ENCODE results near the gene PODNL1. TPM values are rescaled to one million over a fixed set of nuclear protein-coding genes. Genes with fewer than 3 reads are reported as not detected.
"Not testable (repeated sequence)": the region's sequence is repeated elsewhere in the genome, so short reads cannot be mapped to it uniquely, and the experiment has no call there.

The PODNL1 gene
- total RNA-seq, 1 donor from 2014 or later = not detected

DNA sequence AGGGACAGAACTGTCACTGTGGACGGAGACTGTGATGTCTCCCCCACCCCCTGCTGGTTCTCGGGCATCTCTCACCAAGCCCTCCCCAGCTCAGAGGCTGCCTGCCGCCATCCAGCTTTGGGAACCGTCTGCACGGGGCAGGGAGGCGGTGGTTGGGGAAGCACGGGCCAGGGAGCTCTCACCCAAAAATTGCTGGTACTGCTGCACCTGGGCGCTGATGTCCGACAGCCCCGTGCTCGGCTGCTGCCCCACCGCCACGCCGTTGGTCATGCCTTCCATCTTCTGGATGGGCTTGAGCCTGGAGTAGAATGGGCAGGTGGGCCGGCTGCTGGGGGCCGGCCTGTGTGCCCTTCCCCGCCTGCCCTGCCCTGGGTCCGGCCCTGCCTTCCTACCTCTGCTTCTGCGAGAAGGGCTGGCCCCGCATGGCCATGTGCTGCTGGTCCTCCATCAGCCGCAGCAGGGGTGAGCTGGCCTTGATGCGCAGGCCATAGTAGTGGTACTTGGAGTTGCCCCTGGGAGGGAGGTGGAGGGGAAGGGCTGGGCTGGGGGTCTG, 30.2 kb upstream of the PODNL1 start:
- Mint-ChIP-seq H3K4me3 (no peak overlapping the region), H3K27ac (no peak overlapping the region), H3K36me3 (ENCODE audit: low read depth) (peaks cover 7% of the 10 kb centered on the region), H3K4me1 (ENCODE audit: low read depth) (no peaks in the 10 kb centered on the region), H3K9me3 (no peaks in the 10 kb centered on the region), H3K27me3 (ENCODE audit: insufficient read depth) (no peaks in the 10 kb centered on the region)
- intact Hi-C loops (cut with micrococcal nuclease) = loop anchor here (5.0 kb wide), 1 partner anchor 79 kb away; no protein-coding TSS in a partner anchor
- no peak for DNase-seq (ENCODE audit: low spot score)

DNA sequence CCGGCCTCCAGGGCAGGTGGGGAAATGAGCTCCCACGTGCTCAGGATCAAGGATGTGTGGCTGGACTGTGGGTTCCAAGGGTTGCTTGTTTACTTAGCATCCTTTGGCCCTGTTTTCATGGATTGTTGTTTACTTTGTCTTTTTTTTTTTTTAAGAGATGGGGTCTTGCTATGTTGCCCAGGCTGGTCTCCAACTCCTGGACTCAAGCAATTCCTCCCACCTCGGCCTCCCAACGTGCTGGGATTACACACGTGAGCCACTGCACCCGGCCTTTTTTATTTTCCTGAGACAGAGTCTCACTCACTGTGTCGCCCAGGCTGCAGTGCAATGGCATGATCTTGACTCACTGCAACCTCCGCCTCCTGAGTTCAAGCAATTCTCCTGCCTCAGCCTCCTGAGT, 29.0 kb upstream of the PODNL1 start:
- not testable (repeated sequence) for H3K4me3 Mint-ChIP-seq; DNase-seq (ENCODE audit: low spot score); H3K9me3 Mint-ChIP-seq; H3K36me3 Mint-ChIP-seq (ENCODE audit: low read depth); H3K27ac Mint-ChIP-seq; H3K27me3 Mint-ChIP-seq (ENCODE audit: insufficient read depth); H3K4me1 Mint-ChIP-seq (ENCODE audit: low read depth)
- intact Hi-C loops (cut with micrococcal nuclease) = loop anchor here (5.0 kb wide), 1 partner anchor 80 kb away; no protein-coding TSS in a partner anchor

DNA sequence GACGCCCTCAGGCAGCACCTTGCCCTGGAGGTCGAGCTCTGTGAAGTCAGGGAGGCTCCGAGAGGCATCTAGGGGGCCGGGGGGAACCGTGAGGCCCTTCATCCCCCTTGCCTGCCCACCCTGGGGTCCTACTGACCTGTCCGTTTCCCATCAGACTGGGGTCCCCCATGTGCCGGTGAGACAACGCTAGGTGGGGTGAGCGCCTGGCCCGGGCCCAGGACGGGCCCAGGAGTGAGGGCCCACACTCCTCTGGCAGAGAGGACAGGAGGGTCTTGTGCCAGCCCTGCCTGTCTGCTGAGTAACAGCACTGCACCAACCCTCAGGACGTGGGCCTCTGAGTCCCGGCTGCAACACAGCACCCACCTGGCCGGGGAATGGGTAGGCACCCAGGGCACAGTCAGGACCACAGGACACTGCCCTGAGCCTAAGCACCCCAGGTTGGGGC, 28.5 kb upstream of the PODNL1 start:
- DNase-seq (ENCODE audit: low spot score) = no peak
- Mint-ChIP-seq H3K27me3 (ENCODE audit: insufficient read depth) (no peaks in the 10 kb centered on the region), H3K4me3 (no peak overlapping the region), H3K4me1 (ENCODE audit: low read depth) (no peaks in the 10 kb centered on the region), H3K36me3 (ENCODE audit: low read depth) (peaks cover 8% of the 10 kb centered on the region), H3K9me3 (no peaks in the 10 kb centered on the region), H3K27ac (no peak overlapping the region)
- intact Hi-C loops (cut with micrococcal nuclease) = loop anchor here (5.0 kb wide), 1 partner anchor 81 kb away; no protein-coding TSS in a partner anchor

GRCh38 chr19:13965926-13966683, 27.9 kb upstream of the PODNL1 start:
- Mint-ChIP-seq H3K27ac (no peak overlapping the region), H3K9me3 (no peaks in the 10 kb centered on the region), H3K4me1 (ENCODE audit: low read depth) (no peaks in the 10 kb centered on the region), H3K36me3 (ENCODE audit: low read depth) (peaks cover 13% of the 10 kb centered on the region), H3K27me3 (ENCODE audit: insufficient read depth) (no peaks in the 10 kb centered on the region), H3K4me3 (no peak overlapping the region)
- intact Hi-C loops (cut with micrococcal nuclease) = loop anchor here (5.0 kb wide), 1 partner anchor 81 kb away; no protein-coding TSS in a partner anchor
- no peak for DNase-seq (ENCODE audit: low spot score)

- Mint-ChIP-seq H3K36me3 (ENCODE audit: low read depth) (peaks cover 15% of the 10 kb centered on the region), H3K27ac (no peak overlapping the region), H3K4me1 (ENCODE audit: low read depth) (no peaks in the 10 kb centered on the region), H3K27me3 (ENCODE audit: insufficient read depth) (no peaks in the 10 kb centered on the region), H3K9me3 (no peaks in the 10 kb centered on the region), H3K4me3 (no peak overlapping the region)
- intact Hi-C loops (cut with micrococcal nuclease) = loop anchor here (5.0 kb wide), 1 partner anchor 82 kb away; no protein-coding TSS in a partner anchor
- DNase-seq (ENCODE audit: low spot score) = no peak
Measured at GRCh38 chr19:13965377-13965896, 27.2 kb upstream of the PODNL1 start.

DNA sequence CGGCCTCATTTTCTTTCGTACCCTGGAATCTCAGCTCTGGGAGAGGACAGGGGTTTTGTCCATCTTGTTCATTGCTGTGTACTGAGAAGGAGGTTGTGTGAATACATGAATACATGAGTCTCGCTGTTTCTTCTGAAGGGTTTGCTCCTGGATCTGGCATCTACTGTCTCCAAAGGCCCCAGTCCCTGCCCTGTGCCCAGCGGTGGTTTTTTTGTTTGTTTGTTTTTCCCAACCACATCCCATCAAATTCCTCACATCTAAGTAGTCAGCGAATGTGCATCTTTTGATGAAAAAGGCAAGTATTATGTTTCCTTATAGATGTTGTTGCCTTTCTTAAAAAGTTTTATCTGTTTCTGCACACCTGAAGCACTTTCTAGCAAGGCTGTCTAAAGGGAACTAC, 26.6 kb upstream of the PODNL1 start:
- Mint-ChIP-seq H3K36me3 (ENCODE audit: low read depth) (peaks cover 16% of the 10 kb centered on the region), H3K27ac (no peak overlapping the region), H3K4me3 (no peak overlapping the region), H3K9me3 (no peaks in the 10 kb centered on the region), H3K27me3 (ENCODE audit: insufficient read depth) (no peaks in the 10 kb centered on the region), H3K4me1 (ENCODE audit: low read depth) (no peaks in the 10 kb centered on the region)
- intact Hi-C loops (cut with micrococcal nuclease) = loop anchor here (5.0 kb wide), 1 partner anchor 83 kb away; no protein-coding TSS in a partner anchor
- no peak for DNase-seq (ENCODE audit: low spot score)

DNA sequence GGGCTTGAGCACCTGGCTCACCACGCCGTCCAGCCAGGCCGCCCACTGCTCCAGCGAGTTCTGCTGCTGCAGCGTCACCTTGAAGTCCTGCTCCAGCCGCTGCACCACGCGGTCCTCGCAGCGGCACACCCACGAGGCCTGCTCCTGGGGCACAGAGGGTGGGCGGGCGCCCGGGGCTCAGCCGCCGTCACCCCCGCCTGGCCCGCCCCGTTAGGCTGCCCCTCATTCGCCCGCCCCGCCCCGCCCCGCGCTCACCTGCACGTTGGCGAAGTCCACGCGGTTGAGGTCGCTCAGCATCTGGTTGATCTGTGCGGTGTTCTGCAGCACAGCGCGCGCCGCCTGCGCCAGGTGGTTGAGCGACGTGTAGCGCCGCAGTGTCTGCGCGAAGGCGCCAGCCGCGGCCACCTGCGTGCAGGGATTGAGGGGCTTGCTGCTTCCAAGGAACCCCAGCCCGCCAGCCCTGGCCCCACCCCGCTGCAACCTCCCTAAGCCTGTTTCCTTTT, 25.4 kb upstream of the PODNL1 start:
- Mint-ChIP-seq H3K27ac (no peak overlapping the region), H3K4me3 (no peak overlapping the region), H3K27me3 (ENCODE audit: insufficient read depth) (no peaks in the 10 kb centered on the region), H3K4me1 (ENCODE audit: low read depth) (no peaks in the 10 kb centered on the region), H3K36me3 (ENCODE audit: low read depth) (peaks cover 12% of the 10 kb centered on the region), H3K9me3 (no peaks in the 10 kb centered on the region)
- intact Hi-C loops (cut with micrococcal nuclease) = no loop called here
- no peak for DNase-seq (ENCODE audit: low spot score)

GRCh38 chr19:13962699-13963602, 24.7 kb upstream of the PODNL1 start:
- intact Hi-C loops (cut with micrococcal nuclease) = no loop called here
- H3K27me3 Mint-ChIP-seq (ENCODE audit: insufficient read depth) = no peaks in the 10 kb centered on the region
- no peaks in the 10 kb centered on the region for H3K9me3 Mint-ChIP-seq

GRCh38 chr19:13961826-13962698, 23.8 kb upstream of the PODNL1 start:
- Mint-ChIP-seq H3K9me3 (no peaks in the 10 kb centered on the region), H3K27ac (no peak overlapping the region), H3K4me3 (no peak overlapping the region), H3K36me3 (ENCODE audit: low read depth) (peaks cover 12% of the 10 kb centered on the region), H3K4me1 (ENCODE audit: low read depth) (no peaks in the 10 kb centered on the region), H3K27me3 (ENCODE audit: insufficient read depth) (no peaks in the 10 kb centered on the region)
- no peak for DNase-seq (ENCODE audit: low spot score)
- intact Hi-C loops (cut with micrococcal nuclease) = no loop called here

More at GRCh38 chr19:13962699-13963602, 24.7 kb upstream of the PODNL1 start:
- DNase-seq (ENCODE audit: low spot score) = no peak
- Mint-ChIP-seq H3K27ac (no peak overlapping the region), H3K36me3 (ENCODE audit: low read depth) (peaks cover 12% of the 10 kb centered on the region), H3K4me1 (ENCODE audit: low read depth) (no peaks in the 10 kb centered on the region), H3K4me3 (no peak overlapping the region)

DNA sequence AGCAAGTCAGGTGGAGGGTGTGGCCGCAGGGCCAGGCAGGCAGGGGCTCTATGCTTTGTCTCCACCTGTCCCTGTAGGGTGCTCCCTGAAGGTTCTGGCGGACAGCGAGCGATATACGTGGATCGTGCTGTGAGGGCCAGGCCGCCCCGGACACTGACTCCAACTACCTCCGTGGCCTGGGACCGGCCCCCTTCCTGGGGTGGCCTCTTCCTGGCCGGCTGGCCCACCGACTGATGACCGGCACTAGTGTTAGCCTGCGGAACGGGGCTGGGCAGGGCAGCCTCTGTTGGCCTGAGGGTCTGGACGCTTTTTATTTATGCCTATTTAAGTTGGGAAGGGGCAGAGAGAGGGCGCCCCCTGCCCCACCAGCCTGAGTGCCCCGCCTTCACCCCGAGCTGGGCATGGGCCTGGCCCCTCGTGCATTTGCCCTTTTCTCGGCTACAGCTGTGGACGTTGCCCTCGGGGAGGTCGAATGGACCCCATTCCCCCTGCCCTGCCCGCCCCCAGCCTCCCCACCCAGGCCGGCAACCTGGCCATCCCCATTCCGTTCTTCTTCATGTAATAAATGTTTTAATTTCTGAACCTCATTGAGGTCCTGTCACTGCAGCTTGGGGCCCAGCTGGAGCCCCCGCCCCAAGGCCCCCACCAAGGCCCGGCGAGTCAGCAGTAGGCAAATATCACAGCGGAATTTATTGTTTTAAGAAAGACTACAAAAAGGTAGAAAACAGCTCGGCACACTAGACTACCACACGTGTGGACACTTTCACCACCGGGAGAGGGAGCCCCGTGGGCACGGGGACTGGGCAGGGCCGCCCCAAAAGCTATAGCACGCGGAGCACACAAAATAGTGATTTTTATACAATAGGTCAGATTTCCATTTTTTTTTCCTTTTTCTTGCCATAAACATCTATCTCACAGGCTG, 22.9 kb upstream of the PODNL1 start:
- no peak overlapping the region for H3K4me3 Mint-ChIP-seq
- H3K4me1 Mint-ChIP-seq (ENCODE audit: low read depth) = no peaks in the 10 kb centered on the region
- intact Hi-C loops (cut with micrococcal nuclease) = no loop called here
- H3K36me3 Mint-ChIP-seq (ENCODE audit: low read depth) = peaks cover 16% of the 10 kb centered on the region
- H3K27ac Mint-ChIP-seq = peak overlapping the region; percentile 63
- no peaks in the 10 kb centered on the region for H3K27me3 Mint-ChIP-seq (ENCODE audit: insufficient read depth)
- H3K9me3 Mint-ChIP-seq = no peaks in the 10 kb centered on the region
- no peak for DNase-seq (ENCODE audit: low spot score)
